ENCODE data around the gene IGDCC3.
"Not testable (repeated sequence)": the region's sequence is repeated elsewhere in the genome, so short reads cannot be mapped to it uniquely, and the experiment has no call there.

The IGDCC3 gene

DNA sequence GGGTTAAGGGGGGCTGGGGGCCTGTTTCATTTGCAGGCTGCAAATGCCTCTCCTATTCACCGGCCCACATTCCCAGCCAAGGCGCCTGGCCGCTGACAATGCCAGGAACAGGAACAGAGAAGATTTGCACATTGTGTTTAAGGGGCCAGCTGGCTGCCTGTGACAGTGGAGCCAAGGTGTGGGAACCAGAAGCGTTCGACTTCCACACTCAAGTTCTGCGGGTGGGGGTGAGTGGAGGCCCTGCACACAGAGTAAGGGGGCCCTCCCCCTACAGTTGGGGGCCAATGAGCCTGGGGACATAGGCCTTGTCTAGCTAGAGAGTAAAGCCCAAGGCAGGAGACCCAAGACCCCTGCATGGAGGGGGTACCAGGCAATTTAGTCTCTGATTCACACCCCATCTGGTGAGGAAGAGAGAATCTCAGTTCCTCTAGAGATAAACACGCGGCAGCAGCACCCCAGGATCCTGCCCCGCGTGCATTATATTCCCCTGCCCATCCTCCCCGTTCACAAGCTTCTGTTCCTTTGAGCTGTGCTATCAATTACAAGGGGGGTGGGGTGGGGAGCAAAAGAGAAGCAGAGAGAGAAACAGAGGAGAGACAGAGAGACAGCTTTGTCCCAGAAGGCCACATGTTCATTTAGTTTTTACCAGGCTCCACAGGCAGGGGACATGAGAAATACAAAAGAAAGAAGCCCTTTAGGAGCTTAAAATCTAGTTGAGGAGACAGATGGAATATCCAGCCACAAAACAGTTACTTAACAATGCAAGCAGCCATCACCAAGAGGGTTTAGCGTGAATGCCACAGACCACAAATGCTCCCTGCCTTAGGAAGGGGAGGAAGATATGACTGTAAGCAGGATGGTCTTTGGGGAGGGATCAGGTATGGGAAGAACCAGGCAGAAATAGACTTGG is 9.2 kb downstream of the IGDCC3 start:
- DNase-seq, result no peak

DNA sequence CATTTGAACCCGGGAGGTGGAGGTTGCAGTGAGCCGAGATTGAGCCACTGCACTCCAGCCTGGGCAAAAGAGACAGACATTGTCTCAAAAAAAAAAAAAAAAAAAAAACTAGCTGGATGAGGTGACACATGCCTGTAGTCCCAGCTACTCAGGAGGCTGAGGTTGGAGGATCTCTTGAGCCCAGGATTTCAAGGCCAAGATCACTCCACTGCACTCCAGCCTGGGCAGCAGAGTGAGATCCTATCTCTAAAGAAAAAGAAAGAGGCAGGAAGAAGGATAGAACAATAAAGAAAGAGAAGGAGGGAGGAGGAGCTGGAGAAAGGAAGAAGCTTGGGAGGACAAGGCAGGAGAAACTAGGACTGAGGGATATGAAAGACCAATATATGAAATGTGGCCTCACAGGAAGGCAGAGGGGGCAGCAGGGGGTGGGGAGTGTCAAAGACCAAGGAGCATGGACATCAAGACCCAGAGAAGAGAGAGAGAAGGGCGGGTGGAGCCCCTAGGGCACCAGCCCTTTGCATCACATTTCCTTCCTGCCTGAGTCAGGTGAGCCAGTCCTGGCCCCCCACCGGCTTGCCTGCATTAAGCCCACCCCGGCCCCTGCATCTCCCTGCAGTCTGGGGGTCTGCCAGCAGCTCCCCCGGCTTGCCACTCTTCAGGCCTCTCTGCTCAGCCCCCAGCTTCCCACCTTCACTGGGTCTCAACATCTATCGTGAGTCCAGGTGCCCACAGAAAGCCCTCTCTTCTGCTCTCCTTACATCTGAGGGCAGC is 11.5 kb downstream of the IGDCC3 start:
- DNase-seq, result no peak

DNA sequence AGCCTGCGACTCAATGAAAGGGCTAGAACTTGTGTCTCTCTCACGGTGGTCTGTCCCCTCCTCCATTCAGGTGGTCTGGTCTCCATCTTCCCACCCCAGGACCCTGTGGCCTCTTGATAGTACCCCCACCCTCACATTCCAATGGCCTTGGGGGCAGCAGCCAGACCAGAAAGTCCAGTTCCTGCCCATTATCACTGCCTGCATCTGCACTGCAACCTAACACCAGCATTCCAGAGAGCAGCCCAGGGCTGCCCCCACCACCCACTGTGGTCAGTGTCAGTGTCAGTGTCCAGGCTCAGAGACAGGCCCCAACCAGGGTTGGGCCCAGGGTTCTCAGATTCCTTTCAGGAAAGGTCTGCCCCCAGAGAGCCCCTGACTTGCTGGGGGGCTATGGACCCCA is 12.6 kb downstream of the IGDCC3 start:
- DNase-seq, result no peak

DNA sequence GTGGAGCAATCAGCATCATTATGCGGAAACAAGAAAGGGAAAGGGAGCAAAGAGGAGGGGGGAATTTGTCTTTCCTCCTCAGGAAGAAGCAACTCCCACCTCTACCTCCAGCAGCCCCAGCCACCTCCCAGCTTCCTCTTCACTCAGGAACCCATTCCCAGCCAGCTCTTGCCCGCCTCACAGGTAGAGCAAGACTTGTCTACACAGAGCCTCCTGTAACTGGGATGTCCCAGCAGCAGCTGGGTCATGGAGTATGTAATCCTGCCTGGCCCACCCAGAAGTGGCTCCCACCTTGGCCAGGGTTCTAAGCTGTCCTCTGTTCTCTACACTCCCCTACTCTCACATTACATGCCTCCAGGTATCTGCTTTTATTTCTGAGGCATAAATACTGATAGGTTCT is 14.0 kb downstream of the IGDCC3 start:
- DNase-seq, result no peak

DNA sequence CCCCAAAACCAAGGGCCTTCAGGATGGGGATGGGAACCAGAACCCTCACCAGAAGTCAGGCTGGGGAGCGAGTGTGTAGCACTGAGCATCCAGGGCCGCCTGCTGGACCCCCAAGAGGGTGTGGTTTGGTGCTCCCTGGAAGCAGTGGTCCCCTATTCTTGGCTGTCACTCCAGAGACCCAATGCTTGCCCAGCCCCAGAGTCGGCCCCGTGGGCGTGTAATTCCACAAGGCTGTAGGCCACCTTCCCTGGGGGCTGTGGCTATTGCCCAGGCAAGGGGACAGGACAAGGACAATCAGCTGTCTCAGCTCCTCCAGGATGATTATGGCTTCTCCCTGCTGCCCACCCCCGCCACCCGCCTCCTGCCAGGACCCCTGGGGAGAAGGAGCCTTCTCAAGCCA is 14.5 kb downstream of the IGDCC3 start:
- no peak for DNase-seq

DNA sequence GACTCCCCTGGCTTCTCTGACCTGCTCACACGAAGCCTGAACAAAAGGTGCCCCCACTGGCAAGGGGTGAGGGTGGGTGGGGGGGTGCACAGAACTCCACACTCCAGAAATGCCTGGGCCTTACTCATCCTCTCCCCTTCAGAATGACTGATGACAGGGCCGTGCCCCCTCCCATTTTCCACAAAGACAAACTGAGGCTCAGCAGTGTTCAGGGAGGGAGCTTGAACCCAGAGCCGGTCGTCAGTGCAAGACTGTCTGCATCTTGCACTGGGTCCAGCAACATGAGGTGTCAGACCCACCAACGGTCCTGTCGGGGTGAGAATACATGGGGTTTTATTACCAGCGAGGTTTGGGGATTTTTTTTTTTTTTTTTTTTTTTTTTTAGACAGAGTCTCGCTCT is 15.3 kb downstream of the IGDCC3 start:
- no peak for DNase-seq

DNA sequence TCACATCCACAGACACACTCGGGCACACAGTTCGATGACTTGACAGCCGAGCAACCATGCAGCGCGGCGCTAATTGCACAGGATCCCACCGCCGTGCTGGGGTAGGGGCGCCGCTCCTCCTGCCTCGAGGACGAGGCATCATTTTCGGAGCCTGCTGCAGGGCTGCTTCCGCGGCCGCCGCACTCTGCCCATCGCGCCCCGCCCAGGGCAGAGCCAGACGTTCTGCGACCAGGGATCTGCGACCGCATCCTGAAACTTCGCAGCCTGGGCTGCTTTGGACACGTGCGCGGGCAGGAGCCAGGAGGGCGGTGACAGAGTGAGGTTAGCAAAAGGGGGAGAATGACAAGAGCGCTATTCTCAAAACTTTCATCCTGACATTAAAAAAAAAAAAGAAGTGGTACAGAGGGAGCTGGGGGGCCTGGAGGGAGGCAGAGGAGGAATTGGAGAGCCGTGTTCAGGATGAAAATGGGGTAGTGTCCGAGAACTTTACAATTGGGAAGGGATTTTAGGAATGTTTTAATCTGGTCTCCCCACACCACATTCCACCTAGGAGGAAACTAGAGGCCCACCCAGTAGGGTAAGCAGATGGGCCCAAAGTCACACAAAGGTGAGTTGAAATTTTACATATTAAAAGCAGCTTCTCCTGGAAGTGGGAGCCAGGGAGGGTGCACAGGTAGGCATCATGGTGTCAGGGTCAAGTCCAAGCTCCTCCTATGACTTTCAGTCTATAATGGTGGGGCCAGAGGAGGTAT is 15.9 kb downstream of the IGDCC3 start:
- no peak for DNase-seq

DNA sequence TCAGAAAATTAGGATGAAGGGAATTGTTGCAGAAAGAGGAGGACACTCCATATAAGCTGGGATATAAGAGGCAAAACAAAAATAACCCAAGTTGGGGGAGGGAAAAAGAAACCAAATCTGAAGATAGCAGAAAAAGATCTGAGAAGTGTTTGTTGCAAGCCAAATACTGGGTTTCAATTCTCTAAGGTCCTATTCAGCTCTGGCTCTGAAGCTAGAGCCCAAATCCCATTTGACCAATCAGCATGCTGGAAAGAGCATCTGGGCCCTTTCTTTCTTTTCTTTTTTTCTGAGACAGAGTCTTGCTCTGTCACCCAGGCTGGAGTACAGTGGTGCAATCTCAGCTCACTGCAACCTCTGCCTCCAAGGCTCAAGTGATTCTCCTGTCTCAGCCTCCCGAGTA is 17.3 kb downstream of the IGDCC3 start:
- DNase-seq, result no peak

DNA sequence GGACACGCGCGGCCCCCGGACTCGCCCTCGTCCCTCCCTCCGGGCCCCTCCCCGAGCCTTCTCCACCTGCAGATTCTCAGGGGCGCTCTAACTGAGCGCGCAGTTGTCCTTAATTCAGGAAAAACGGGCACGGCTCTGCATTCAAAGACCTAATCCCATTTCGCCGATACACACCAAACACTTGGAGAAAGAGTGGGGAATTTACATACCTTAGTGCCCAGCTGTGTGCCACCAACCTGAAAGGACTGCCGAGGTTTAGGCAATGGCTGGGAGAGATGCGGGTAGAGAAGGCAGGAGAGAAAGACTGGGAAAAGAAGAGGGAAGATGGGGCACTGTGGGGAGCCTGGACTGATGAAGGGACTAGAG is 21.8 kb downstream of the IGDCC3 start:
- no peak for DNase-seq

DNA sequence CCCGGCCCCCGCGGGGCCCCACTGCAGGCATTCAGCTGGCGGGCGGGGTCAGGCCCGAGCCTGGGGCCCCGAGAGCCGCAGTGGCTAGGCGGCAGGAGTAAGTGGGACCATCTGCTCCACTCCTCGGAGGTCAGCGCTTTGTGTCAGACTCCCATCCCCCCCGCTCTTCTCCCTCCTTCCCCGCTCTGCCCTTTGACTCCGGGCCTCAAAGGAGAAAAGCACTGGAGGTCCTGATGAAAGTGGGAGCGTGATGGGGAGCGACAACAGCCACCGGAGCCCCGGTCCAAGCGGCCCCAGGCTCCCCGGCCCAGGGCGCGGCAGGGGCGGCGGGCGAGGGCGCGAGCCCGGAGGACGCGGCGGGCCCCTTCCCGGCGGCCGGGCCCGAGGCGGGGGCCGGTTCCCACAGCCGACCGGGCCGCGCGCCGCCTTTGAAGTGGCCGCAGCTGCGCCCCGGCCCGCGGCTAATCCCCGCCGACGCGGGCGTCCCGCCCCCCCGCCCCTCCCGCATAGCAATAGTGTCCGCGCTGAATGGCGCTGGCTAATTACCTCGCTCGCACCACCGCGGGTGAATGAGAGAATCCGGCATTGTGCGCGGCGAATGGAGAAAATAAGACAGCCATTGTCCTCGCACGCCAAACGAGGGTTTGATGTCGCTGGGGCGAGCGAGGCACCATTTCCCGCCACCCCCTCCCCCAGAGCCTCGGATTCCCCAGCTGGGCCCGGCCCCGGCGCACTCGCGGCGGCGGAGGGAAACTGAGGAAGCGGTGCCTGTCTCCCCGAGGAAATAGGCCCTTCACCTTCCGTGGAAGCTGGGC is 22.4 kb downstream of the IGDCC3 start:
- no peak for DNase-seq

DNA sequence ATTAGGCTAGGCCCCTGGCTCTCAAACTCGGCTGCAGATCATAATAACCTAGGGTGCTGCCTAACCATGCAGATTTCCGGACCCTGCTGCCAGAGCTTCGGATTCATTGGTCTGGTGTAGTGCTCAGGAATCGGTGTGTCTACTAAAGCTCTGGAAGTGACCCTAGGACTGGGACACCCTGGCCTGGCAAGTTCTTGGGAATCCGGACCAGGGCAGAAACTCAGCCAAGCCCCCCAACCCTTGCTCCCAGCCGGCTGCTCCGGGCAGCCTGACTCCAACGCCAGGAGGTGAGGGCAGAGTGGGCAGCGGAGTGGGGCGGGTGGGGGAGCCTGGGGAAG is 23.0 kb downstream of the IGDCC3 start:
- DNase-seq, result no peak

DNA sequence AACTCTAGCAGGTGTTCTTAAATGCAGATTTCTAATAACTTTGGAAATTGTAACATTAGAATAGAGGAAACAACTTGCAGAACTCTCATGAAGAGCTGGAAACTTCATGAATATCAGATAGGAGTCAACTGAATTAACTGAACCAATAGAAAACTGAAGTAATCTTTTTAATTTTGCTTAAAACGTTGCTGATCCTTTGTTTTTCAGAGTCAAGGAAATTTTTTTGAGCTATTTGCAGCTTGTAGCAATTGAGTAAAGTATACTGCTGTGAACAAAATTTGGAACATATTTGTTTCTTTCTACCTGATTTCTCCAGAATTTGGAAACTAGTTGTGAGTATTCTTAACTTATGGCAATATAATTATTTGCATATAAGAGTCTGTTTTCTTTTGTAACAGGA is 25.8 kb downstream of the IGDCC3 start:
- not testable (repeated sequence) for DNase-seq

DNA sequence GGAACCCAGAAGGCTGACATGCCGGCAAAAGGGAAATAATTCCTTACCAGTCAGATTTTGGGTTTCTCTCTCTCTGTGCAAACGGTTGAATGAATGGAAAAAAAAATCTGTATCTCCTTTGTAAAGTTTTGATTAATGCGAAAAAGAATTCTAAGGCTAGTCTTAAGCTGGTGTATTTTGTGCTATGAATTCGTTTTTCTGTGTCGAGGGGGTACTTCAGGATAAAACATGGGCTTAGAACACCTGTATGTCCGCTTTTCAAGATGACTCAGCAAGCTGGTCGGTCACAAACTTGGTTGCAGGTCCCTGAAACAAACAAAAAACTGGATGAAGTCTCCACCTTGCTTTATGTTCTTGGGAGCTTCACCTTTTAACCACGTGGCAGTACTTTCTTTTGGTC is 28.5 kb downstream of the IGDCC3 start:
- no peak for DNase-seq

DNA sequence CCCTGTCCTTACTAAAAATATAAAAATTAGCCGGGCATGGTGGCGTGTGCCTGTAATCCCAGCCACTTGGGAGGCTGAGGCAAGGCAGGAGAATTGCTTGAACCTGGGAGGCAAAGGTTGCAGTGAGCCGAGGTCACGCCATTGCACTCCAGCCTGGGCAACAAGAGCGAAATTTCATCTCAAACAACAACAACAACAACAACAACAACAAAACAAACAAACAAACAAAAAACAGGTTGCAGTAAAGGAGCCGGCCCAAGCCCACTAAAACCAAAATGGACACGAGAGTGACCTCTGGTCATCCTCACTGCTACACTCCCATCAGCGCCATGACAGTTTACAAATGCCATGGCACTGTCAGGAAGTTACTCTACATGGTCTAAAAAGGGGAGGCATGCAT is 30.0 kb downstream of the IGDCC3 start:
- DNase-seq, result not testable (repeated sequence)

DNA sequence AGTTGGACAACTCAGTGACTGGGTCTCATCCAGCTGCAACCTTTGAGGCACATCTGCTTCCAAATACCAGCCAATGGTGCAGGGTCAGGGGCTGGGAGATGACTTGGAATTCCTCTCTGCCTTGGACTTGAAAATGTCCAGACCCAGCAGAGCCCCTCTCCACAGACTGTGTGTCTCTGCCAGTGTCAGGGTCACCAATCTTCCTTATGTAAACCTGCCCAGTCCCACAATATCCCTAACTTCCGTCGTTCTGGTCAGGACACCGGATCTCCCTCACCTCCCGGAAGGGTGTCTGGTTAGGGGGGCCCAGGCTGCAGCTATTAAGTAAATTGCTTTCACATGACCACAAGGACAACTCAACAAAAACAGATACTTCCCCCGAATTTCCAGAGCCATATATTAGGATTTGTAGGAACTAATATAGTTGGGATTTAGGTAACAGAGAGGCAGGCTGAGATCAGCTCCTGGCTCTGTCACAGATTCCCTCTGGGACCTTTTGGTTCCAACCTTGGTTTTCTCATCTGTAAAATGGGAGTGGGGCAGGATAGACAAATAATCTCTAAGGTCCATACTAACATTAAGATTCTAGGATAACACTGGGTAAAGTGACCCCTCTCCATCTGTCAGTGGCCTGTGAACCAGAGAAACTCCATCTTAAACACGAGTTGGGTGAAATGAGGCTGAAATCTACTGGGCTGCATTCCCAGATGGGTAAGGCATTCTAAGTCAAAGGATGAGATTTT is 30.8 kb downstream of the IGDCC3 start:
- DNase-seq, result no peak

DNA sequence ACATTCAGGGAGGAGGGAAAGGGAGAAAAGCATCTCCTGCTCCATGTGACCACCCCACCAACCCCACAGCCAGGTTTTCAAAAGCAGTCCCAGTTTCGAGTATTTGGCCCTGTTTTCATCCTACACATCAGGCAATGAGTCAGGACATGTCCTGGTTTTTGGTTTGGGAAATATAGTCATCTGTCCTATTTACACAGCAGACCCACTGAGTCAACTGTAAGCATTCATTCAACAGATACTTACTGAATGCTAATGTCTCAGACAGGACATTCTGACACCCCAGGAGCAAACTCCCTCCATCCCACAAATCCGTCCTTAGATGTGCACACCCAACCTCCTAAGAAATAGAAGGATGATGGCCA is 32.9 kb downstream of the IGDCC3 start:
- DNase-seq, result no peak

DNA sequence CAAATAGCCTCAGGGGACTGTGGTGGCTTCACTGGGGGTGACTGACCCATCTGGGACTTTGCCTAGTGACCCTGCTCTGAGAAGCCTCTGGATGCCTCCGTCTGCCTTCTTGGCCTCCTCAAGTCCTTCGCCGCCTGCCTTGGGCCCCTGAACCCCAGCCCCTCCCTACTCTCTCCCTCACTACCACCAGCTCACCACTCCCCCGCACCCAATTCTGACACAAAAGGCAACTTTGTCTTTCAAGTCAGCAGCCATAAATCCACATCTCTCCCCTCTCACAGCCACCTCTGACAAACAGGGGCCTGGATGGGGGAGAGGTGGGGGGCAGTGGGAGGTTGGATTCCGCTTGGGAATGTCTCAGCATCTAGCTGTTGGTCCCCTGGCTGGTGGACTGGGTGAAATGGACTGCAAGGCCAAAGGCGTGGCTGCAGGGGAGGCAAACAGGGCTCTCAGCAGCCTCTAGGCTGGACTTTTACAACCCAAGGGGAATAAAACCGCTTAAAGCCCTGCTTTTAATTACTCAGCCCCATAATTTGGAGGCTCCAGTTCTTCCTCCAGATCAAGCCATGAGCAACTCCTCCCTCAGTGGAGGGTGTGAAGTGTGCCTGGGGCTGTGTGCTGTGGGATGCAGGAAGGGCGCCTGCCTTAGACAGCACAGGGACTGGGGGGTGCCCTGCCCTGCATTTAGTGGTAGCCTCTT is 33.4 kb downstream of the IGDCC3 start:
- no peak for DNase-seq

DNA sequence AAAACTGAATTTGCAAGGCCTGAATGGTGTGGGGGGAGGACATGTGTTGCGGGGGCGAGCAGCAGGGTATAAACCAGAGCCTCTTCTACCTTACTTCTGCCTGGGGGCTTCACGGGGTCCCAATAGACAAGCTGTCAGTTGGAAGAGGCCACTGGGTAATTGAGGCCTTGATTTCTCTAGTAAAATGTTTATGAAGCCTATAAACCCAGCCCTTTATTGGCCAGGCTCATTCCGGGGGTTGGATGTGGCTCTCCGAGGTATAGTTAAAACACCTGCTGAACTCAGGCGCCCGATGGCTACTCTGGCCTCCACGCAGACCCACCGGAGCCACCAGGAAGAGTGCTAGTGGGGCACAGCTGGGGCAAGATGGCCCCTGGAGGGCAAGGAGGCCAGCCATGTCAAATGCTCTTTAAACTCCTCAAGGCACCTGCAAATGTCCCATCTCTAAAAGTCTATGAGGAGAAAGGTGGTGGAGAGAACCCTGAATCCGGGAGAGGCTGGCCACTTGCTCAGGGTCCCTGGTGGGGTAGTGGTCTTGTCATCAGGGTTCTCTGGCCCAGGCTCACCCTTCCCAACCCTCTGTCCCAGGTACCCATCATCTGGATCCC is 34.3 kb downstream of the IGDCC3 start:
- no peak for DNase-seq

DNA sequence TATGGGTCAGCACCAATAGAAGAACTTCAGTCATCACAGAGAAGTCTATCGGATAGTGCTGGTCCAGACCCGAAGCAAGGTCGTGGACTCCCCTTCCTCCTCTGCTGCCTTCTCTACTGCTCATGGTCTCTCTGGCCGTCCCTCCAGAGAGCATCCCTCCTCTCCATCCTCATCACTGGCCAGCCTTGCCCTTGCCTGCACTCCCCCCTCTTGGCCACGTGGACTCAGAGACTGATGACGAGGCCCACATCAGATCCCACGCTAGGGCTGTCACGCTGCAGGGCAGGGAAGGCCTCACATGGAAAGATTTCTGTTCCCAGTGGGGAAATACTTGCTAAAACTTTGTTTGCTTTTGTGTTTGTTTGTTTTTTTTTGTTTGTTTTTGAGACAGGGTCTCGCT is 35.3 kb downstream of the IGDCC3 start:
- DNase-seq, result no peak

DNA sequence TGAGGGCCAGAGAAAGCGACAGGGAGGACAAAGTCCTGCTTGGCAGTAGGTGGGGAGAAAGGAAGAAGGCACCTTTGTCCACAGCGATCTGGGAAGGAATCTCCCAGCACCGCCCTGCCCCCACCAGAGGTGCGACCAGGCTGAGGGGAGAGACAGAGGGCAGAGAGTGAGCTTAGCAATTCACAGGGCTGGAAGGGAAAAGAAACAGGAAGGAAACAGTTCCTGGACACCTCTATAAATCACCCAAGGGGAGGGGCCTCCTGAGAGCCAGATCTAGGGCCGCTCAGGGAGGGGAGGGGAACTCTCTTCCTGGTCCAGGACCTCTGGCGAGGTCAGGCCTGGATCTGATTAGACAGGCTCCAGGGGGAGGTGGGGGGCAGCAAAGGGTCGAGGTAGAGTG is 37.9 kb downstream of the IGDCC3 start:
- DNase-seq, result no peak

DNA sequence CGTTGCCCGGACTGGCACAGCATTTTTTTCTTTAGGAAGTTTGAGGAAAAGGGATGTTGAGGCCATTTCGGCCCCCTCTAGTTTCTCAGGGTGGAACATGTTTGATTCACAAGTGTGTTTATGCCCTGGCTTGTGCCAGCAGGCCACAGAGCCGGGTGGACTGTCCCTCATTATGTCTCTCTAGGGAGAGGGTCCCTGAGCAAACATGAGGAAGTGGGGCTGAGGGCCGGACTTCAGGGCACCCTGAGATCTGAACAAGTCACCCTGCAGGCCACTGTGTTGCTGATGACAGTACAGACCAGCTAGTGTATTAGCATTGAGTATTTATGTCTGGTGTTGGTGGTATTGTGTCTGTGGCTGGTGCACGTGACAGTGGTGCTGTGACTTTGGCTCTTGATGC is 38.4 kb downstream of the IGDCC3 start:
- DNase-seq, result no peak

Data from DMS79 (cell line).